Brain pericyte (primary cell): Measurements from ENCODE around the gene TBL1X.
A peak's percentile ranks its signal among the peaks of the same experiment; 100 is the strongest.
"Not testable (repeated sequence)": the region's sequence is repeated elsewhere in the genome, so short reads cannot be mapped to it uniquely, and the experiment has no call there.

Experiments
- DNase-seq: peaks from one replicate; pipeline ENCODE4 v3.0.0-alpha.2; 2012; ENCODE audit warnings: low read depth, low spot score

TBL1X gene

DNA sequence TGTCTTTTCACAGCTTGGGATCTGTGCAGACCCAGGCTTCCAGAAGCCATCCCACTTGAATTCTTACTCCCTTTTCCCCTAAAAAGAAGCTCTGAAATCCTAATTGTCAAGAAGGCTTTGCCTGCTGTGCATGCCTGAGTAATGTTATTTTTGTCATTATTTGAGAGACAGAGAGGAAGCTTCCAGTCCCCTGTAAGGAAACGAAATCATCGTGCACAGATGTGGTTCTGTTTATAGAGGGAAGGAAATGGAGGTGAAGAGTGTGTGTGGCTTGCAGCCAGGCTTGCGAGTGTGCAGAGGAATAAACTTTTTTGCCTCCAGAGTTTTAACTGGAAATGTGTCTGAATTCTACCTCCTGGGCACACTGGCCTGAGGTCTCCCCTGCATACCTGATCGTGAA lies 70.2 kb downstream of the TBL1X start:
- no peak for DNase-seq

DNA sequence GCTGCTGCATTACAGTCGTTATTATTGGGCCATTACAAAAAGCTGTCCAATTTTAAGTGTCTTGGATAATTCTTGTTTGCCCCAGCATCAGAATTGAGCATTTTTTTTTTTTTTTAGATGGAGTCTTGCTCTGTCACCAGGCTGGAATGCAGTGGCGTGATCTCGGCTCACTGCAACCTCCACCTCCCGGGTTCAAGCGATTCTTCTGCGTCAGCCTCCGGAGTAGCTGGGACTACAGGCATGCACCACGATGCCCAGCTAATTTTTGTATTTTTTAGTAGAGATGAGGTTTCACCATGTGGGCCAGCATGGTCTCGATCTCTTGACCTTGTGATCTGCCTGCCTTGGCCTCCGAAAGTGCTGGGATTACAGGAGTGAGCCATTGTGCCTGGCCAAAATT lies 71.3 kb downstream of the TBL1X start:
- not testable (repeated sequence) for DNase-seq

DNA sequence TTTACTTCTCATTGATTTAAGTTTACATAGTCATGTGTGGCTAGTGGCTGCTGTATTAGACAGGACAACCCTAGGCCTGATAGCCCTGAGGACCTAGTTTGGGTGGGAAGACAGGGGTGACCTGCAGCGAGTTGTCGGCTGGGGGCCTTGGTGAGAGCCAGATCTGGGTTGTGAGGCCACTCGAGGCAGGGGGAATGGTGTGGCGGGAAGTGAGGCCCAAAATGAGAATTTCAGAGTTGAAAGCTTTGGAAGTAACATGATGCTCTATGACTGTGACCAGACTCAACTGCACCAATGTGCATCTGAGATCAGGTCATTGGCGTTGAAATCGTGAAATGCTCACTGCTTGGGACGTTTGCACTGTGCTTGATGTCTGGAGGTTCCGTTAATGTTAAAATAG lies 72.9 kb downstream of the TBL1X start:
- DNase-seq, result no peak

DNA sequence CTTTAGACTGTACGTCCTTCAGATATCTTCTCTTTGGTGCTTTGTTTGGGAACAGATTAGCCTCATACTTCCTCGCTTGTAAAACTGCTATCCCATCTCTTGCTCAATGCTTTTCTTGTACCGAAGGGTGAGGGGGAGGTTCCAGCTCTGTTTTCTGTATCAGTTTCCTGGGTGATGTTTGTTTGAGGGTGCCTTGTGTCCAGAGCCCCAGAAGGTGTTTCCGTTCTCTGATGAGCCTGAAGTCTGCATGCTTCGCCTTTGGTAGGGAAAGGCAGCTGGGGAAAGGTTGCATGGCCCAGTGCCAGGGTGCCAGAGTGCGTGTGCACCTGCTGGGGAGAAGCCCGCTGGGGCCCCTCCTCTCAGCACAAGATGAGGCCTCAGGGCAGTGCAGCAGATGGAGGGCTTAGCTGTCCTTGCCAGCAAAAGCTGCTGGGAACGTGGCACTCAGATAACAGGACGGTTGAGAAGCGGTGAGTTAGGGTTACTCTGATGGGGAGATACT lies 73.7 kb downstream of the TBL1X start:
- no peak for DNase-seq

DNA sequence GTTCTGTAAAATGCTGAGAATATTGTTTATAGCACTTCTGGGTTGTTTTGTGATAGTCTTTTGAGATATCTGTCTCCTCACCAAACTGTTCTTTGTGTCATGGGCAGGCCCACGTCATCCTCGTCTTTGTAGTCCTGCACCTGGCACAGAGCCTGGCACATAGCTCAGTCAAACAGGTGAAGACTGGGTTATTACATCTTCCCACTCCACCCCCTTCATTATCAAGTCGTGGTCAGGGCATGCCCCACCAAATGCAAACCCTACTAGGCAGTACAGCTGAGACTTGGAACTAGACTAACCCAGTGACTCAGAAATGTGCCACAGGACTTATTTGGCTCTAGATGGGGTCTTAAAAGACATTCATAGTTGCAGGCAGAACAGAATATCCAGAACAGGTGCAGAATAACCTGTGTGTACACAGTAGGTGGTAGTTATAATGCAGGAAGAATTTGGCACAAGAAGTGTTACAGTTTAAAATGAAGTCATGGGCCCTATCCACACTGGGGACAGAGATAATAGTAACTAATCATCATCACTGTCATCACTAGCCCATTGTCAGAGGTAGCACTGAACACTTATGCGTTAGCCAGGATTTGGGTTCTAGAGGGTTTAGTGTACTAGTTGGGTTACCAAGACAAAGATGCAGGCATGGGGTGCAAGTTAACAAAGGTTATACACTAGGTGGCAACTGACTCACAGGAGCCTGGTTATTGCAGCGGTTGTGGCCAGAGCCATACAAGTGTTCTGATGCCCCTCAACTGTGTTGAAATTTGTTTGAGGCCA lies 74.9 kb downstream of the TBL1X start:
- no peak for DNase-seq

DNA sequence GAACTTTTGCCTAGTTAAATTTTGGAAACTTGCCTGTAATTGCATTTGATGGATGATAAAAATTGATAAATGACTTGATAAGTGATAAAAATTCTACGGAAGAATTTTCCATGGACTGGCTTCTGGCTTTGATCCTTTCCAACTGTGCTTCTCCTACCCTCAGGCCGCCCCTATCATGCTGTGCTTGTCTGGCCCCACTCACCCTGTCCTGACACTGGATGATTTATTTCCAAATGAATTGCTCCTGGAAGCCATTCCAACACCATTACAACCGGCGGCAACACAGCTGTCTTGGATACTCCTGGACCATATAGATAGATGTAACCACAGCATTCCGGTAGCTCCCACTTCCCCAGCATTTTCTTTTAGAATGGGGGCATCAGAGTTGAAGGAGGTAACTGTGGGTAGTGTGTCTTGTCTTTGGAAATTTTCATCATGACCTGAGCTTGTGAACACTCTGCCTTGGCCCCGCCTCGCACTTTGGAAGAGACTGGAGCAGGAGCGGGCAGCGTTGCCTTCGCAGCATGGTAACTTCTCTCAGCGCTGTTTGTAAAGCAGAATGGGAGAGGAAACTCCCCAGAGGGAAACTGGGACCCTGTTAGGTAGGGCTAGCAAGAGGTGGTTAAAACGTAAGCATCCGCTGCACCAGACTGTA lies 77.4 kb downstream of the TBL1X start:
- no peak for DNase-seq

DNA sequence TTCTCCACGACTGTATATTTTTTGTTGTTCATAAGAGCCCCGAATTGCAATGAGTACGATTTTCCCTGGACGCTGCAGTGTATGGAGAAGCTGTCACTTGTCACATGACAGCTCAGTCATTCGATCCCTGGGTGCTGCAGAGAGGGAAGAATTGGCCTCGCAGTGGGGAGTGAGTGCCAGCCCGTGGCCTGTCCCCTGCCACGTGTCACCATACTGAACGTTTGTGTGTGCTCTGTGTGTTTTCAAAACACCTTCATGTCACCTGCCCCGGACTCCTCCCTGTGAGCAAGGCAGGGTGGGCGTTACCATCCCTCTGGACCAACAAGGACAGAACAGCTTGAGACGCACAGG lies 77.9 kb downstream of the TBL1X start:
- DNase-seq, result no peak

DNA sequence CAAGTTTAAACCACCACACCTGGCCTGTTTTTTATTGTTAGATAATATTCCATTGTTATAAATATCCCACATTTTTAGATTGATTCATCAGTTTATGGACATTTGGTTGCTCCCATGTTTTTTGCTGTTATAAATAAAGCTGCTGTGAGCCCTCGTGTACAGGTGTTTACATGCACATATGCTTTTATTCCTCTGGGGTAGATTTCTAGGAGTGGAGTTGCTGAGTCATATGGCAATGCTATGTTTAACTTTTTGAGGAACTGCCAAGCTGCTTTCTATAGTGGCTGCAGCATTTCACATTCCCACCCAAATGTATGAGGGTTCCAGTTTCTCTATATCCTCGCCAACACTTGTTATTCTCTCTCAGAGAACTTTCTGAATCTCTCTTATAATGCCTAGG lies 90.5 kb downstream of the TBL1X start:
- DNase-seq, result no peak

DNA sequence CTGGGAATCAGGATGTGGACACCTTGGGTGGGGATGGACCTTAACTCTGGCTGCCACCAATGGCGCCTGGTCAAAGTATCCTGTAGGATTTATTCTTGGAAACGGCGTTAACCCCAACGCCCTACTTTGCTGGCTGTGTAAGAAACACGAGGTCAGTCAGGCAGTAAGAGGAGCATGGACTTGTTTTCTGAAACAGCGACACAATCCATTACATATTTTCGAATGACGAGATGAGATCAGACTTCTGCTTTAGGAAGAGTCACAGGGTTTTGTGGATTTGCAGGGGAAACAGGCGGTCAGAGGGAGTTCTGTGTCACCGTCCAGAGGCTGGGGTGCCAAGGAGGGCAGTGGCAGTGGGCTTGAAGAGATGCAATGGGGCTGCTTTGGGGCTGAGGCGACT lies 92.2 kb downstream of the TBL1X start:
- DNase-seq, result no peak

DNA sequence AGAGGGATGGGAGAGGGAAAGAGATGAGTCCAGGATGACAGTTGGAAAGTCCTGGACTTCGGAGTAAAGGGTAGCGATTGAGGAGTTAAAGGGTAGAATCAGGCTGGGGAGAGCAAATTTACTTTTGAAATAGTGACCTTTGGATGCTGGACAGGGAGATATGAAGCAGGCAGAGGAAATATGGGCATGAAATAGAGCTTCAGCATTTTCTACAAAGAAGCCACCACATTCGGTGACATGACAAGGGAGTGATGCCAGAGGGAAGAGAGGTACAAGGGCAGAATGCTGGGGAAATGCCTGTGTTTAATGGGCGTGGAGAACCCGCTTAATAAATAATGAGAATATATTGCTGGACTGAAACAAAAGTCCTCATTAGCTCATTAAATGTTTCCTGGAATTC lies 92.7 kb downstream of the TBL1X start:
- no peak for DNase-seq

DNA sequence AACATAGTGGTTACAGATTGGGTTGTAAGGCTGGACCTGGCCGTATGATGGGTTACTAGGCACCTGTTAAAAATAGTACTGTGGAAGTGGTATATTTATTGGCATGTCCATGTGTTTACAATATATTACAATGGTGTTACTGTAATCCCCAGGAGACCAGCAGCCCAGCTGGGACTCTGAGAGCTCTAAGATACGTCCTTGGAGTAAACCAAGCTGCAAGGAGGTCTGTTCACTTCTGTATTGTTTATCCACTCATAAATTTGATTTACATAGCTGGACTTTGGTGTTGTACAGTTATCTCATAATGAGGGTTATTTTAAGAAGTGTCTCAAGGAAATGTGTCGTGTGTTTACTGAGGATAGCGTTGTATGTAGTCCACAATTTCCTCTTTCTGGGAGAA lies 93.8 kb downstream of the TBL1X start:
- DNase-seq, result no peak

DNA sequence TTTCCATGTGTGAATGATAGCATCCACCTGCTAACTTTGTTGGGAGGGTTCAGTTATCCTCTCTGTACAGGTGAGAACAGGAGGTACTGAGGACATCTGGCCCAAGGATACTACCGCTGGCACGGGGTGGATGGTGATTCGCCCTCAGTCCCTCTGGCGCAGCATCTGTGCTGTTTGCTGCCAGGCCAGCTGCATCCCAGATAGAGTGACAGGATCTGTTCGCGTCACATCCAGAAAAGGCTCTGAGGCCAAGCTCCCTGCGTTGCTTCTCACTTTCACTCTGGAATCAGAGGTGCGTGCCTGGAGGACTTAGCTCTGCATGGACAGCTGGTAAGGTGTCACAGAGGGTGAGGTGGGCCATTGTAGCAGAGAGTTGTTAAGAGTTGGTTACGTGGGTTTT lies 95.4 kb downstream of the TBL1X start:
- no peak for DNase-seq

DNA sequence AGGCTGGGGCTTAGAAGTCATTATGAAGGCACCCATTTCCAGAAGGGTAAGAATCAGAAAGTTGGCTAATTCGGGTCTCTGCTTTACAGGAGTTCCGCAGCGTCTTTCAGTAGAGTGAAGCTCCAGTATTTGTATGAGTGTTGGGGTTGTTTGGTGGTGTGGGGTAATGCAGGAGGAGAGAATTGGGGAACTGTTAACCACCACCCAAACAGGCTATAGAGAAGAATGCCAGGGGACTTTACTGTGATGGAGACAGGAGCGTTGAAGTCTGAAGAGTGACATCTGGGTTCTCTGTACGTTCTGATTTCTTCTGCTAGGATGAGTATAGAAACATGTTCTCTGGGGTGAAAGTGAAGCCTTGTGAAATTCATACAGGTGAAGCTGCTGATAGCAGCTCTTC lies 96.3 kb downstream of the TBL1X start:
- no peak for DNase-seq

DNA sequence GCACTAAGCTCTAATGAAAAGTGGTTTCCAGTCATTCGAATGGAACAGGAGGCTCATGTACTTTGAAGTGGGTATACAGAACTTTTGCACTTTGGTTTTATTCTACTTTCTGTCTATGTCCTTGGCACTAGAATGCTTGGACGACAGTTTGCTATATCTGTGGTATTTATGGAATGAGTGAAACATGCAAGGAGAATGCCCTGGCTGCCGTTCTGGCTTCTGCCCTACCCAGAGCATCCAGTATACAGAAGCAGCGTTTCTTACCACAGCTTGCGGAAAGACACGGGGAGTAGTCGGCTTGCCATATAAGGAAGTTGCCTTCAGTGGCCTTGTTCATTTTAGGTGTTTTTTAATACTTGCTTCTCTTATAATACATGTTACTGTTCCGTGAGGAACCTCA lies 98.0 kb downstream of the TBL1X start:
- DNase-seq, result no peak

DNA sequence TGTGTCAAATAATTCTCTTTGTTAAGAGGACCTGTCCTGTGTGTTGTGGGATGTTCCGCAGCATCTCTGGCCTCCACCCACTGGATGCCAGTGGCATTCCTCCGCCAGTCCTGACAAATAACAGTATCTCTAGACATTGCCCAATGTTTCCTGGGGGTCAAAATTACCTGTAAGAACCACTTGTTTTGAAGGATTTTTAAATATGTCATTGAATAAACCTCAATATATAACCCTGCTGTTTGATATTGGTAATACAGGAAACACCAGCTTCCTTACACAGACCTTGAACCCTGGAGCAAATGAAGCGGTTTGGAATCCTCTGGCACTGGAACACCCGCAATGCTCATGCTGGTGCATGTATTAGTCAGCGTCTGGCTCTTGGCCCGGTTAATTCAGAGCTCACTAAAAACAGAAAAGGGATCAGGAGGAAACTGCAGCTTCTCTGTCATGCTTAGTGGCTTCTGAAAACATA lies 101.3 kb downstream of the TBL1X start:
- peak; percentile 20 for DNase-seq

DNA sequence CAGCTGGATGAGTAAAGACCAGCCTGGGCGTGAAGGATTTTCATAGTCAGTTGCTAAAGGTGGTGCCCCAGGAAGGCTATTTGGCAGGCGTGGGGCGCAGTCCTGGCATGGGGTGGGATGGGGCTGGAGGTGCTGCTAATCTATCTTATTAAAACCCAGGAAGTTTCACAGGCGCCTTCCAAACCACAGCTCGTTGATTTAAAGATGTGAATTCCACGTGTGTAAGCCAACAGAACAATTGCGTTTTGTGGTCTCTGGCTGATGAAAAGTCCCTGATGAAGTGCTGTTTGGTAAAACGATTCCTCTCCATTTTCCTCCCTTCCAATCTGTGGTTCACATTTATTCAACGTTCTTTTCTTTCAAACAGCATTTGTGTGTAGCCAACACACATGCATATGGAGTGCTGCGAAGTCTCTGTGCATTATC lies 105.0 kb downstream of the TBL1X start:
- DNase-seq, result no peak

DNA sequence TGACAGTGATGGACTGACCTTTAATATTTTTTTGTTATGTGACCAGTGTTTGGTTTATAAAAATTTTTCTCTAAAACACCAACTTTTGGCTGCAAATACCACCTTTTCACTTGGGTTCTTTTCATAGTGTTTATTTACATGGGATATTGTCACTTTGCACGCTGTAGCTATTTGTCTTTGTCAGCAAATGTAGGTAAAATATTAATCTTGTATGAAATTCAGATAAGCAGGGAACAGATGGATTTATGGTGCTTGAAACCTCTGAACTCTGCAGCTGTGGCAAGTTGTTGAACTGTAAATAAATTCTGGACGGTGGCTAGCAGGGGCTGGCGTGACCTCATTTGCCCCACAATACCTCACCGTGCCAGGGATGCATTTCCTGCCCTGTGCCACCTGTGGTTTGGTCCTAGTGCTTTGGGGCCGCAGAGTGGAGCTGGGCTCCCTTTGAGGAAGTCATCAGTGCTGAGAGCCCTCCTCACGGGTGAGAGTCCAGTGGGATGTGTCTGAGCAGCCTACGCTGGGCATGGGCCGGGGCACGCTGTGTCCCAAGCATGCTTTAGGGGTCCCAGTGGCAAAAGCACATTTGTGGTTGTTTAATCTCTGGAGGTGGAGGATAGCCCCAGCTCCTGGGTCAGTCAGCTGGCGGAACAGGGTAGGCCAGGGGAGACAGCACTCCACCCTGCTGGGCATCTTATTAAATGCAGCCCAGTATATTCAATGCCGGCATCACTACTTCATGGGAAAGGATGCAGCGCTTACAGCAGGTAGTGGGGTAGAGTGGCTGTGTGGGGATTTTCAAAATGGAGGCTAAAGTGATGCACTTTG lies 108.6 kb downstream of the TBL1X start:
- DNase-seq, result no peak

DNA sequence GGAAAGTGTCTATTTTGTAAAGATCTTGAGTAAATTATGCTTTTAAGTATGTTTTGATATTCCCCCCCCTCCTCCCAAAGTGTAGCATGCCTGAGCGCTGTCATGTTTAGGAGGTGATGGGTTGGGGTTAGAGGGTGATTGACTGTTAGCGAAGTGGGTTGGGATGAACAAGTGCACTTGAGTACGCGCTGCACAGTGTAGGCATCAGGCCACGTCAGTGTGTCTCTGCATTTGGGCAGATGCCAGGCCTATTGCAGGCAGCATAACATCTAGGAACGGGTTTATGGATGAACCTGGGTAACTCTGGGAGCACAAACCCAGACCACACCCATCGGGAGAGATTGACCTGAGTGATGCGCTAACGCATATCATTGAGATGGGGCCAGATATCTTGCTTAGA lies 111.2 kb downstream of the TBL1X start:
- no peak for DNase-seq

DNA sequence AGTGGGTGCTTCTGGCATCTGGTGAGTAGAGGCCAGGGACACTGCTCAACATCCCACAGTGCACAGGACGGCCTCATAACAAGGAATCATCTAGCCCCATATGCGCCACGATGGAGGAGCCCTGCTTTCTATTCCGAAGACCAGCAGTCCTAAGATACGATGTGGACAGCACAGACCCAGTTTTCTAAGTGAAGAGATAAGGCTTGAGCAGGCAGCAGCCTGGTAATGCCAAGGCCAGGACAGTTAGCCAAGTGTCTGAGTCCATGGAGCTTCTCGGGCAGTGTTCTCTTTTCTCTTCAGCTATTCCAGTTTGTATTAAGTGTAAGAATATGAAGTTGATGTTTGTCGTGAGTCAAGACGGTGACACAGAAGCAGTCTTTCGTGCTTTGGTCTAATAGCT lies 112.7 kb downstream of the TBL1X start:
- DNase-seq, result no peak

DNA sequence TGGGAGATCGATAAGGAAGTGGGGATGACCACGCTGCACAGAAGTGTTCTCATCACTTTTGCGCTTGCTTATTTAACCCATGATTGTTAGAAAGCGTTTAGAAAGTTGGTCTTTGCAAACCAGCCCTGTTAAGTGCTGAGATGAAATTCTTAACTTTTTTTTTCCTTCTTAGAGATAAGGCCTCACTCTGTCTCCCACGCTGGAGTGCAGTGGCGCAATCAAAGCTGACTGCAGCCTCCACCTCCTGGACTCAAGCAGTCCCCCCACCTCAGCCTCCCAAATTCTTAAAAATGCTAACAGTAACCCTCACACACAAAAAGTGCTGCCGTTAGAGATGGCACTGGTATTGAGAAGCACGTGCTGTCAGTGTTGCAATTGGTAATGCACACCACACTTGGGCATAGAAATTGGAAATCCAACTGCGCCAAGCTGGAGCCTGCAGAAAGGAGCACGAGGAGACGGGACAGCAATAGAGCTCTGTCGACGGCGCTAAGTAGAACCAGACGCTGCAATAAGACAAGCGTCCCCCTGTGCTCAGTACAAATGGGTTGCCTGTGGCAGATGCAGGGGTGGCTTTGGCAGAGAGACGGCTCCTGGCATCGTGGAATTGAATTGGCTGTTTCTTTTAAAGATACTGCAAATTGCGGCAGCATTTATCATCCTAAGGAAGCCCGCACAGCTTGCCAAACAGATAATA lies 113.4 kb downstream of the TBL1X start:
- DNase-seq, result no peak

DNA sequence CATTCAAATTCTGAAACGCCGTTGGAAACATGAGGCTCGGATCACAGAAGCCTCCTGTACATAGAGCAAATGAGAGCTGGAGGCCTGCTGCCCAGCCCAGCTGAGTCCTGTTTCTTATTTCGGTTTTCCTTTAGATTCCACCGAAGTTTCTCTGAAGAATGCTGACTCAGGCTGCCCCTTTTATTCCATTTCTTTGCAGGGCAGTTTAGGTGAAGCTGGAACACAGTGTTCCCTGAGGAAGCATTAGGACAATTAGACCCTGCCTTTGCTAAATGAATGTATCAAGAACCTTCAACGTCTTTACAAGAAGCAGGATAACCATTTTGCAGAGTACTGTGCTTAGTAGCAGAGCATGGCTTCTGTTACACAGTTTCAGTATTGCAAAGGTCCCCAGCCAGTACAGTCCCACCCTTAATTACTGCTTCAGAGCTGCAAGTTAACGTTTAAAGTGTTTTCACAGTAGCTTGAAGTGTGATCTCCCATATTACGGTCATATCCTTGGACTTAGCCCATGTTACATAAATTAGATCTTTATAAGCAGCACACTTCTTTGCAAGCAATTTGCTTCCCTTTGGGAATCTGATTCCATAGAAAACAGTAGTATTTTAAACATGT lies 117.0 kb downstream of the TBL1X start:
- DNase-seq, result no peak
